GM19467 (cell line): ENCODE results near the gene ACSF3.

Source experiments
- ATAC-seq: cut with Tn5 transposase; IDR thresholded peaks from one replicate; pipeline ENCODE4 v1.9.1; 2021; ENCODE audit warnings: mild to moderate bottlenecking, moderate library complexity; ENCODE audit not compliant: unreplicated experiment

ACSF3 gene

DNA sequence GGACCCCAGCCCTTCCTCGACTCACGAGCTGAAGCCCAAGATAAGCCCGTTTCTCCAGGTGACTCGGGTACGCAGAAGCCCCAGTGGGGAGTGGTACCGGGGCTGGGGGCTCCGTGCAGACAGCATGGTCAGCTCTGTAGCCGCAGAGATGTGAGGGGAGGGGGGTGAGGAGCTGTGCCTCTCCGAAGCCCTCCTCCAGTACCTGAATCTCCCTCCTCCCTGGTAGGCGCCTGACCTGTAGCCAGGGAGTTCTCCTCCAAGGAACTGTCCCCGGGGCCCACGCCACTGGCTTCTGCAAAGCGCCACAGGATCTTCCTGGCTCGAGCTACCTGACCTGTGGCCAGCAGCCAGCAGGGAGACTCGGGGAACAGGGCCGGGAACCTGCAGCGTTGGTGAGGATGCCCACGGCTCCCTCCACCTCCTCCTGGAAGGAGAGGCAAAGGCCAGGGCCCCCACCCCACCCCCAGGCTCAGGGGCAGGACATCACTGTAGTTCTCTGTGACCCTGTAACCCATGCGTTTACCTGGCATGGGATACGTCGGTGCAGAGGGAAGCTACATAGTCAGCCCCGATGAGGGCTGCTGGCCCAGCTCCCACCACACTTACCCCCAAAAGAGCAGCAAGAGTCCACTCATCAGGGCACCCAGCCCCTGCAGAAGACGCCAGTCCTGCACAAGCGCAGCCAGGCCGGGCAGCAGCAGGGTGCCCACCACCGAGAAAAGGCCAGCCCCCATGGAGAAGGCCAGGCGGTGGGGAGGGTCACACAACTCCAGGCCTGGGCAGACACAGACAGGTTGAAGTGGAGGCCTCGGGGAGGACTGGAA, 105.0 kb downstream of the ACSF3 start:
- no peak for ATAC-seq

DNA sequence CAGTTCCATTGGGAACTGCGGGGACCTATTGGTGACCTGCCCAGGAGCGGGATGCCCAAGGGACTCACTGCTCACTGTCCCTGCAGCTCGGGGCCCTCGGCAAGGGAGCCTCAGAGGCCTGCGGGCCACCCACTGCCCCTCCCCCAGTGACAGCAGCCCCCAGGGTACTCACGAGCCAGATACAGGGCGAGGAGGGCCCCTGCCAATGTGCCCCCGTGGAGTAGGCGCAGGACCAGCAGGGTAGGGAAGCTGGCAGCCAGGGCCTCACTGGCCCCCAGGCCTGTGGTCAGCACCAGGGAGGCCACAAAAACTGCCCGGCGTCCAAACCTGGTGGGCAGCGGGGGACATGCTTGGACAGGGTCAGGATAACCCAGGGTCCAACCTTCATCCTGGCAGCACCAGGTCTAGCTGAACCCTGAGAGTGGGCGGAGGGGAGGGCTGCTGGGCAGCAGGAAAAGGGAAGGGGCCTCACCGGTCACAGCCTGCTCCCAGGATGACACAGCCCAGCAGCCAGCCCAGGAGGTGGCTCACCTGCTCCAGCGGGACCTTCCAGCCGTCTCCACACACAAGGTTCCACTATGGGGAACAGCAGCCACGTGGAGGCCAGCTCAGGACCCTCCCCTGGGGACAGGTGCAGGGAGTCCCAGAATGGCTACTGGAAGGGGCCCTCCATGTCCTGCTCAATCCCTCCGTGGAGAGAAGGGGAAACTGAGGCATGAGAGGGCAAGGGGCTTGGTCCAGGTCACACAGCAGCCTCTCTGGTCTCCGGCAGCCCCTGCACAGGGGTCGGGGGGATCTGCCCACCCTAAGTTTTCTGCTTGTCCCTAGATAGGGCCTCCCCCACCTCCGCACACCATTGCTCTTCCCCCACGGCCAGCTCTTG, 105.8 kb downstream of the ACSF3 start:
- ATAC-seq = no peak

- no peak for ATAC-seq
Measured at GRCh38 chr16:89200124-89200849, 106.6 kb downstream of the ACSF3 start, which contains the start of gene SLC22A31. Gene SLC22A31 (minus strand): TSS chr16:89200537. CDS start chr16:89200501, 36 bp downstream.

GRCh38 chr16:89200850-89201411, 107.3 kb downstream of the ACSF3 start:
- ATAC-seq = no peak

GRCh38 chr16:89201439-89202377, 108.1 kb downstream of the ACSF3 start:
- ATAC-seq = no peak

- ATAC-seq = no peak
Measured at GRCh38 chr16:89202422-89203215, 109.0 kb downstream of the ACSF3 start.
